GM23338 (cell line): ENCODE data around the gene GNAI2. TPM values are rescaled to one million over a fixed set of nuclear protein-coding genes. Genes with fewer than 3 reads are reported as not detected.

Experiments used
- ATAC-seq: fragments of 200-7000 bp; cut with Tn5 transposase; 3 replicates; pipeline ENCODE4 v1.9.1; 2020
- DNase-seq: peaks from one replicate; pipeline ENCODE4 v3.0.0-alpha.2; 2015; ENCODE audit warnings: low spot score
- H2AFZ ChIP-seq: fragments of 200-600 bp; sonication (generic); 2 replicates; pipeline ENCODE4 v1.8.0; 2016; ENCODE audit warnings: antibody characterized with exemption, mild to moderate bottlenecking, moderate library complexity
- H3F3A ChIP-seq: fragments of 200-600 bp; sonication (generic); replicated peaks from 2 replicates; pipeline ENCODE4 v1.8.0; 2017; ENCODE audit warnings: antibody characterized with exemption, mixed run types, low read depth
- H3K27ac ChIP-seq: fragments of 200-600 bp; sonication (generic); 2 replicates; pipeline ENCODE4 v1.6.1; 2016; ENCODE audit warnings: low read depth
- H3K27me3 ChIP-seq: fragments of 200-600 bp; sonication (generic); 2 replicates; pipeline ENCODE4 v1.8.0; 2016; ENCODE audit warnings: mild to moderate bottlenecking, mixed run types, moderate library complexity; ENCODE audit not compliant: insufficient read depth
- H3K36me3 ChIP-seq: fragments of 200-600 bp; sonication (generic); 2 replicates; pipeline ENCODE4 v1.8.0; 2016; ENCODE audit warnings: mild to moderate bottlenecking; ENCODE audit not compliant: insufficient read depth
- H3K4me1 ChIP-seq: fragments of 200-600 bp; sonication (generic); 2 replicates; pipeline ENCODE4 v1.8.0; 2016; ENCODE audit warnings: mild to moderate bottlenecking, moderate library complexity; ENCODE audit not compliant: insufficient read depth
- H3K4me2 ChIP-seq: fragments of 200-600 bp; sonication (generic); 2 replicates; pipeline ENCODE4 v1.7.1; 2017; ENCODE audit warnings: mixed run types
- H3K4me3 ChIP-seq: fragments of 200-600 bp; sonication (generic); 2 replicates; pipeline ENCODE4 v1.6.1; 2016; ENCODE audit warnings: mixed run types
- H3K79me2 ChIP-seq: fragments of 200-600 bp; sonication (generic); replicated peaks from 2 replicates; pipeline ENCODE4 v1.8.0; 2017; ENCODE audit warnings: mild to moderate bottlenecking; ENCODE audit not compliant: insufficient read depth
- H3K9me2 ChIP-seq: fragments of 200-600 bp; sonication (generic); 2 replicates; pipeline ENCODE4 v1.8.0; 2017; ENCODE audit not compliant: insufficient read depth
- H4K20me1 ChIP-seq: fragments of 200-600 bp; sonication (generic); replicated peaks from 2 replicates; pipeline ENCODE4 v1.8.0; 2017; ENCODE audit warnings: mild to moderate bottlenecking; ENCODE audit not compliant: insufficient read depth
- H3K27ac Mint-ChIP-seq: 2 replicates; pipeline ENCODE4 v1.8.0; 2020; ENCODE audit warnings: inconsistent platforms, mild to moderate bottlenecking, moderate library complexity, mixed read lengths
- H3K27me3 Mint-ChIP-seq: 3 replicates; pipeline ENCODE4 v1.8.0; 2022; ENCODE audit warnings: low read depth, mild to moderate bottlenecking, moderate library complexity, mixed read lengths, inconsistent platforms; ENCODE audit not compliant: insufficient read depth, poor library complexity
- H3K36me3 Mint-ChIP-seq: 3 replicates; pipeline ENCODE4 v1.8.0; 2021; ENCODE audit warnings: low read depth, mild to moderate bottlenecking, inconsistent platforms, moderate library complexity, mixed read lengths
- H3K4me1 Mint-ChIP-seq: 3 replicates; pipeline ENCODE4 v1.8.0; 2020; ENCODE audit warnings: mild to moderate bottlenecking, inconsistent platforms, mixed read lengths
- H3K4me3 Mint-ChIP-seq: 3 replicates; pipeline ENCODE4 v1.8.0; 2021; ENCODE audit warnings: moderate library complexity, mild to moderate bottlenecking, inconsistent platforms, mixed read lengths
- H3K9me3 Mint-ChIP-seq: 3 replicates; pipeline ENCODE4 v1.8.0; 2020; ENCODE audit warnings: moderate library complexity, mild to moderate bottlenecking, inconsistent platforms, mixed read lengths
- ETS1 ChIP-seq: IDR thresholded peaks from 2 replicates; pipeline ENCODE4 v1.6.1; 2016; ENCODE audit warnings: antibody characterized with exemption
- EZH2 ChIP-seq: fragments of 200-600 bp; sonication (generic); IDR thresholded peaks from one replicate; pipeline ENCODE4 v1.8.0; 2017; ENCODE audit warnings: antibody characterized with exemption, mild to moderate bottlenecking, low read depth; ENCODE audit not compliant: unreplicated experiment
- NANOG ChIP-seq: IDR thresholded peaks from 2 replicates; pipeline ENCODE4 v1.6.1; 2016; ENCODE audit warnings: antibody characterized with exemption, borderline replicate concordance
- REST ChIP-seq: IDR thresholded peaks from one replicate; pipeline ENCODE4 v1.6.1; 2018; ENCODE audit warnings: antibody characterized with exemption; ENCODE audit not compliant: unreplicated experiment
- ZNF331 ChIP-seq: fragments of 250-450 bp; sonication (Bioruptor Pico); IDR thresholded peaks from 2 replicates; pipeline ENCODE4 v1.5.0; 2020; ENCODE audit warnings: low read depth, mild to moderate bottlenecking, moderate library complexity
- ZNF462 ChIP-seq: fragments of 250-450 bp; sonication (Bioruptor Pico); IDR thresholded peaks from 2 replicates; pipeline ENCODE4 v1.5.0; 2020; ENCODE audit warnings: mild to moderate bottlenecking, moderate library complexity
- microRNA-seq: library from miRNA; unstranded; fragments of <30 nt; microRNA quantifications from one replicate; pipeline ENCODE4, GENCODE V29; 2017
- polyA plus RNA-seq: library from polyadenylated mRNA; unstranded; fragments of >200 nt; fragmentation: Nextera tagmentation; extraction: Ambion mirVana; gene quantifications from 2 replicates; pipeline ENCODE4 v1.2.1, GENCODE V29; 2016
- small RNA-seq: library from RNA; depleted of rRNA; stranded (forward); fragments of <200 nt; gene quantifications from one replicate; pipeline ENCODE3, GENCODE V24; 2014; ENCODE audit warnings: low replicate concordance
- total RNA-seq: library from RNA; depleted of rRNA; stranded (reverse); fragments of >200 nt; shearing (Covaris generic); gene quantifications from 2 replicates; pipeline ENCODE4 v1.2.3, GENCODE V29; 2014; rRNA removed

Gene GNAI2
- total and polyA plus RNA-seq, 2 experiments from 2014 or later: 138 to 153 TPM

GRCh38 chr3:50304601-50305000 lies 68.6 kb downstream of the GNAI2 start:
- Histone ChIP-seq H3K9me2 (no peaks in the 10 kb centered on the region), H3K4me2 (no peak overlapping the region), H4K20me1 (no peaks in the 10 kb centered on the region), H3K36me3 (no peaks in the 10 kb centered on the region), H2AFZ (no peak overlapping the region), H3F3A (peaks cover 14% of the 10 kb centered on the region), H3K79me2 (no peaks in the 10 kb centered on the region), H3K27ac (no peak overlapping the region), H3K4me1 (peaks cover 19% of the 10 kb centered on the region), H3K27me3 (no peaks in the 10 kb centered on the region), H3K4me3 (no peak overlapping the region)
- ATAC-seq (no peak), DNase-seq (no peak)
- peaks cover 19% of the 10 kb centered on the region for H3K4me1 Mint-ChIP-seq
- no peak overlapping the region for H3K4me3 Mint-ChIP-seq
- peaks cover 11% of the 10 kb centered on the region for H3K27me3 Mint-ChIP-seq
- H3K27ac Mint-ChIP-seq: no peak overlapping the region
- H3K36me3 Mint-ChIP-seq: peaks cover 28% of the 10 kb centered on the region
- TF ChIP-seq ZNF331 (CRISPR knock-in tag) (no peak), EZH2 (no peak), REST (no peak), ZNF462 (no peak), ETS1 (no peak), NANOG (no peak)
- peaks cover 44% of the 10 kb centered on the region for H3K9me3 Mint-ChIP-seq

Small RNA genes lying within 50 kb of the gene (microRNA-seq; reads per million reads assigned to microRNA genes)
- gene MIR5787: not detected

Small RNA genes lying within 50 kb of the gene (small RNA-seq; reads per million reads assigned to genes)
- not detected for gene MIR5787

Other genes starting within 250 kb of the GNAI2 start
- 111 and 130 TPM in 2 replicates for gene RBM5, start 147.3 kb upstream of the GNAI2 start, total RNA-seq
- 31.8 and 44.9 TPM in 2 replicates for gene RBM5, start 147.3 kb upstream of the GNAI2 start, polyA plus RNA-seq
- 32.6 and 67.6 TPM in 2 replicates for gene SEMA3F, start 80.9 kb upstream of the GNAI2 start, total RNA-seq
- gene SEMA3F, start 80.9 kb upstream of the GNAI2 start, polyA plus RNA-seq: 2.3 and 2.8 TPM in 2 replicates
- not detected in 2 replicates for gene GNAT1, start 44.6 kb upstream of the GNAI2 start, total RNA-seq
- not detected in 2 replicates for gene GNAT1, start 44.6 kb upstream of the GNAI2 start, polyA plus RNA-seq
- 0.28 and 3.0 TPM in 2 replicates for gene SLC38A3, start 30.9 kb upstream of the GNAI2 start, total RNA-seq
- 0.68 and 1.3 TPM in 2 replicates for gene SLC38A3, start 30.9 kb upstream of the GNAI2 start, polyA plus RNA-seq
- gene SEMA3B, start 32.9 kb downstream of the GNAI2 start, total RNA-seq: 2.4 and 8.0 TPM in 2 replicates
- 3.0 and 3.3 TPM in 2 replicates for gene SEMA3B, start 32.9 kb downstream of the GNAI2 start, polyA plus RNA-seq
- 0.59 and 1.5 TPM in 2 replicates for gene LSMEM2, start 42.9 kb downstream of the GNAI2 start, total RNA-seq
- gene LSMEM2, start 42.9 kb downstream of the GNAI2 start, polyA plus RNA-seq: 0.86 and 1.5 TPM in 2 replicates
- gene IFRD2, start 56.2 kb downstream of the GNAI2 start, total RNA-seq: 91.5 and 92.4 TPM in 2 replicates
- gene IFRD2, start 56.2 kb downstream of the GNAI2 start, polyA plus RNA-seq: 80.8 and 89.7 TPM in 2 replicates
- gene HYAL3, start 63.2 kb downstream of the GNAI2 start, total RNA-seq: 2.5 and 7.1 TPM in 2 replicates
- 2.4 and 3.7 TPM in 2 replicates for gene HYAL3, start 63.2 kb downstream of the GNAI2 start, polyA plus RNA-seq
- gene NAA80, start 63.2 kb downstream of the GNAI2 start, total RNA-seq: 11.3 and 16.7 TPM in 2 replicates
- 11.2 and 12.1 TPM in 2 replicates for gene NAA80, start 63.2 kb downstream of the GNAI2 start, polyA plus RNA-seq
- gene HYAL1, start 67.4 kb downstream of the GNAI2 start, total RNA-seq: 2.8 and 5.0 TPM in 2 replicates
- 1.7 and 2.1 TPM in 2 replicates for gene HYAL1, start 67.4 kb downstream of the GNAI2 start, polyA plus RNA-seq
- 74.3 and 77.8 TPM in 2 replicates for gene HYAL2, start 86.5 kb downstream of the GNAI2 start, total RNA-seq
- gene HYAL2, start 86.5 kb downstream of the GNAI2 start, polyA plus RNA-seq: 28.9 and 30.0 TPM in 2 replicates
- gene TUSC2, start 92.0 kb downstream of the GNAI2 start, total RNA-seq: 32.2 and 41.6 TPM in 2 replicates
- gene TUSC2, start 92.0 kb downstream of the GNAI2 start, polyA plus RNA-seq: 71.0 and 81.5 TPM in 2 replicates
- gene RASSF1, start 104.6 kb downstream of the GNAI2 start, total RNA-seq: 12.8 and 15.7 TPM in 2 replicates
- gene RASSF1, start 104.6 kb downstream of the GNAI2 start, polyA plus RNA-seq: 9.6 TPM in 2 replicates
- 0.31 TPM in 2 replicates for gene ZMYND10, start 109.5 kb downstream of the GNAI2 start, total RNA-seq
- 0.24 and 0.29 TPM in 2 replicates for gene ZMYND10, start 109.5 kb downstream of the GNAI2 start, polyA plus RNA-seq
- gene NPRL2, start 114.6 kb downstream of the GNAI2 start, total RNA-seq: 22.3 and 35.6 TPM in 2 replicates
- 27.7 and 31.7 TPM in 2 replicates for gene NPRL2, start 114.6 kb downstream of the GNAI2 start, polyA plus RNA-seq
- gene CYB561D2, start 114.7 kb downstream of the GNAI2 start, total RNA-seq: 11.5 and 18.2 TPM in 2 replicates
- 10.0 and 10.1 TPM in 2 replicates for gene CYB561D2, start 114.7 kb downstream of the GNAI2 start, polyA plus RNA-seq
- 41.9 and 49.2 TPM in 2 replicates for gene TMEM115, start 123.3 kb downstream of the GNAI2 start, total RNA-seq
- 17.8 and 19.3 TPM in 2 replicates for gene TMEM115, start 123.3 kb downstream of the GNAI2 start, polyA plus RNA-seq